Mammary epithelial cell (primary cell): ENCODE results near the gene IL2RA.

Experiments
- CTCF ChIP-seq, 2 donors: IDR thresholded peaks in 1 of 2; conservative IDR thresholded peaks in 1 of 2; 2 replicates each; pipeline ENCODE4 v1.5.1; 2011 to 2012; ENCODE audit warnings: inconsistent platforms in 2 of 2, low read length in 2 of 2, mild to moderate bottlenecking in 2 of 2, control low read depth in 1 of 2, low read depth in 1 of 2; ENCODE audit not compliant: insufficient read depth in 1 of 2; ENCODE audit errors: extremely low read depth in 1 of 2
- EZH2 ChIP-seq: IDR thresholded peaks from 2 replicates; pipeline ENCODE4 v1.6.1; 2012; ENCODE audit warnings: low read length, inconsistent platforms, borderline replicate concordance

- TF ChIP-seq CTCF (conservative IDR thresholded peaks at IDR 0.05 in 1 of 2, IDR thresholded peaks at IDR 0.05 in 1 of 2; ENCODE audit: extremely low read depth in 1 of 2, insufficient read depth in 1 of 2, low read depth in 1 of 2, low read length in 2 of 2) (no peak), EZH2 (no peak)
Measured at GRCh38 chr10:6053303-6053702, 8.9 kb downstream of the IL2RA start.
